HG03045 (cell line): ENCODE results near the gene QSOX1.
"Not testable (repeated sequence)": the region's sequence is repeated elsewhere in the genome, so short reads cannot be mapped to it uniquely, and the experiment has no call there.

Experiments used
- ATAC-seq: cut with Tn5 transposase; IDR thresholded peaks from one replicate; pipeline ENCODE4 v1.9.1; 2021; ENCODE audit warnings: mild to moderate bottlenecking, moderate library complexity; ENCODE audit not compliant: unreplicated experiment

Gene QSOX1

DNA sequence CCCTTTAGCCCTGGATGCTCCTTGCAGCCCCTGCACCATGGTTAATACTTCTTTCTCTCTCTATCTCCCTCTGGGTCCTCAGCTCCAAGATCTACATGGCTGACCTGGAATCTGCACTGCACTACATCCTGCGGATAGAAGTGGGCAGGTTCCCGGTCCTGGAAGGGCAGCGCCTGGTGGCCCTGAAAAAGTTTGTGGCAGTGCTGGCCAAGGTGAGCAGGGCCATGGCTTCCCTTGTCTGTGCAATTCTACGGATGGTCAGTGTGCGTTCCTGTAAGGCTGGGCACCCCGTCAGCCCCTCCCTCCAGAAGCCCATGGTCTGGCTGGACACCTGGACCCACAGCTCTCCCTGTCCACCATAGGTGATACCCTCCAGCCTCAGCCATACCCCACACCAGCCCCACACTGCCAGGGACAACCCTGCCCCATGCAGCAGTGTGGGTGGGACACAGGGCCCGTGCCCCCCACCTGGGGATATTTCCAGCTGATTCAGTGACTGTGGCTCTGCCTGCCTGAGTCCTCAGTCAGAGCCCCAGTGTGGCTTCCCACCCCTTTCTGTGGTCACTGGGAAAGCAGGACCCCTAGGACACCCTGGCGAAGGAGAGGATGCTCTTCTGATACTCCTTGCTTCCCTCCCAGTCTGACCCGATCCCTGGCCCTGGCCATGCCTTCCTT, 31.4 kb downstream of the QSOX1 start:
- ATAC-seq, result no peak

DNA sequence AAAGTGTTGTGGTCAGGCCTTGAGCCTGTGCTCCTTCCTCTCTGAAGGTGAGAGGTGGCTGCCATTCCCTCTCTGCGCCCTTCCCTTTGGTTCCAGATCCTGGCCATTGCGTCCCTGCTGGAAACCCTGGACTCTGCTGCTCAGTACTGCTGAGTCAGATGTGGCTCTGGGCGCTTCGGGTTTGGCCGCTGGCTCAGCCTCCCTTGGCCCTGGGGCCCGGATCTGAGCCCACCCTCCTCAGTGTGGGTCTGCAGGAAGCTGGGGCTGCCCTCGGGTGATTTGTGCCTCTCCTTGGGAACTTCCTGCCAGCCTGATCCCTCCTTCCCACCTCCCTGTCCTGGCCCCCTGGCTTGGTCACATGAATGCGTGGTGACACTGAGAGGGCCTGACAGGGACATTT, 32.2 kb downstream of the QSOX1 start:
- no peak for ATAC-seq

DNA sequence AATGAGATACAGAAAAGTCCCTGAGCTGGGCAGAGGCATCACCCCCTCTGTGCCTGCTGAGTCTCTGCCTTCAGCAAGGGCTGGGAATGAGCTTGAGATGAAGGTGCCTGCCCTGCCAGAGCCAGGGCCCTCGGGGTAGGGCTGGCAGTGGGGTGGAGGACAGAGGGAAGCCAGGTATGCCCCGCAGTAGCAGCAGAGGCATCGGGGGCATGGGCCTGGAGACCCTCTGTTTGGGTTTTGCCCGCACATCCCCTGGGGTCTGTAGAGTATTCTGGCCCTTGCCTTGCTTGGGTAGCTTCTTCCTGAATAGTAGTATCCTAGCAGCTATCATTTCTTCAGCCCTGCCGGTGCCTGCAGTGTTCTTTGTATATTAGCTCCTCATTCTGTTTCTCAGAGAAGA, 33.0 kb downstream of the QSOX1 start:
- no peak for ATAC-seq

DNA sequence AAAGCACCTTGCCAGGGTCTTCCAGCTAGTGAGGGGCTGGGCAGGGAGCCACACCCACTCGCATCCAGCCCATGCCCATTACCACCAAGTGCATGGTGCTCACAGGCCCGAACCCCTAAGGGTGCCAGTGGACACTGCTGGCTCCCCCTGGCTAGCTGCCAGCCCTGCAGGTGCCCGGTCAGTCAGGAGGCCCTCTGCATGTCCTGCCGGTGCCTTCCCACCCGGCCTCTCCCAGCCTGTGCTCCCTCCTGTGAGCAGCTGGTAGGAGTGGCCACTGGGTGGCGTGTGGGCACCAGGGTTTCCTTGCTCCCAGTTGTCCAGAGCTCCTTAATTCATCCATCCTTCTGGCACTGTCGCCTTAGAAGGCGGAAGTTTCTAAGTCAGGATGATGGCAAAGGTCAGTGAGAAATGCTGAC, 33.4 kb downstream of the QSOX1 start:
- ATAC-seq, result no peak

DNA sequence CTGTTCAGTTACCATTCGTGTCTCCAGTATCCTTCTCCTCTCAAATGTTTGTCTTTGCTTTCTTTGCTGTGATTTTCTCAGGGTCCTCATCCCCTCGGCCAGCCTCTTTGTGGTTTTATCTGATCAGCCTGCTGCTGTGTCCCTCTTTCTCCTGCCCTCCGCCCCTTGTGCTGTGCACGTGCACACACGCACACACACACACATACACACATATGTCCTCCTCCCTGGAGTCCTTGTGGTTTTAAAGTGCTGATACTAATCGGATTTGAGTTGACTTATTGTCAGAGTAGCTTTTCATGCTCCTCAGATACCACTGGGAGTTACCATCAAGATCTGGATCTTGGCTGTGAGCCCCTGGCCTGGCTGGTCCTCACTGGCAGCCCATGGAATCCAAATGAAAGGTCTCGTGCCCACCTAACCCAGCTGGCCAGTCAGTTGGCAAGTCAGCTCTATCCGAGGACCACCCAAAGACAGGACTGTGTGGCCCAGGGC, 34.1 kb downstream of the QSOX1 start:
- ATAC-seq, result no peak

DNA sequence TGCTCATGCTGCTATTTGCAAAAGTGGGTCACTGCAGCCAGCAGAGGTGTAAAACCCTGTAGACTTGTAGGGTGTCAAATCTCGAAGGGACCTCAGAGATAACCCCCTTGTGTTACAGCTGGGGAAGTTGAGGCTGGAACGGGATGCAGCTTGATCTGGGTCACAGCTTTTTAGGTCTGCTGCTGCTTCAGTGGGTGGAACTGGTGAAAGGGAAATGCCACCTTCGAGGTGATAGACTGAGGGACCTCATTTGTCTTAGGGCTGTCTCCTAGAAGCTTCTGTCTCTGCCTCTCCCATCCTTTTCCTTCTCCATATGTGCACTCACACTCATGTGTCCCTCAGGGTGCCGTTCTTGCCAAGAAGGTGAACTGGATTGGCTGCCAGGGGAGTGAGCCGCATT, 35.4 kb downstream of the QSOX1 start:
- ATAC-seq, result no peak

DNA sequence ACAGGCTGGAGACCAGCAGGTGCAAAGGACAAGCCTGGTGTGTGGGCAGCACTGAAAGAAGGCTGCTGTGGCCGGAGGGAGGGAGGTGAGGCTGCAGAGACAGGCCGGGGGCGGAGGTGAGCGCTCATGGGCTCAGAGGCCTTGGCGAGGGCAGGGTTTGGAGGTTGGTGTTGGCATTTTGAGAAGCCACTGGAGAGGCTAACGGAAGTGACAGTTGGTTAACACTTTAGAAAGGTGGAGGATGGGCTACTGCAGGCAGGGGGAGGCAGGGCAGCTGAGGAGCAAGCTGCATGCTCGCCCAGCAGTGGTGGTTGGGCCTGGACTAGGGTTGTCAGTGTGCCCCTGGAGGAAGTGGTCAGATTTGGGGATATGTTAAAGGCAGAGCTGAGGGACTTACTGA, 37.5 kb downstream of the QSOX1 start:
- ATAC-seq, result no peak

DNA sequence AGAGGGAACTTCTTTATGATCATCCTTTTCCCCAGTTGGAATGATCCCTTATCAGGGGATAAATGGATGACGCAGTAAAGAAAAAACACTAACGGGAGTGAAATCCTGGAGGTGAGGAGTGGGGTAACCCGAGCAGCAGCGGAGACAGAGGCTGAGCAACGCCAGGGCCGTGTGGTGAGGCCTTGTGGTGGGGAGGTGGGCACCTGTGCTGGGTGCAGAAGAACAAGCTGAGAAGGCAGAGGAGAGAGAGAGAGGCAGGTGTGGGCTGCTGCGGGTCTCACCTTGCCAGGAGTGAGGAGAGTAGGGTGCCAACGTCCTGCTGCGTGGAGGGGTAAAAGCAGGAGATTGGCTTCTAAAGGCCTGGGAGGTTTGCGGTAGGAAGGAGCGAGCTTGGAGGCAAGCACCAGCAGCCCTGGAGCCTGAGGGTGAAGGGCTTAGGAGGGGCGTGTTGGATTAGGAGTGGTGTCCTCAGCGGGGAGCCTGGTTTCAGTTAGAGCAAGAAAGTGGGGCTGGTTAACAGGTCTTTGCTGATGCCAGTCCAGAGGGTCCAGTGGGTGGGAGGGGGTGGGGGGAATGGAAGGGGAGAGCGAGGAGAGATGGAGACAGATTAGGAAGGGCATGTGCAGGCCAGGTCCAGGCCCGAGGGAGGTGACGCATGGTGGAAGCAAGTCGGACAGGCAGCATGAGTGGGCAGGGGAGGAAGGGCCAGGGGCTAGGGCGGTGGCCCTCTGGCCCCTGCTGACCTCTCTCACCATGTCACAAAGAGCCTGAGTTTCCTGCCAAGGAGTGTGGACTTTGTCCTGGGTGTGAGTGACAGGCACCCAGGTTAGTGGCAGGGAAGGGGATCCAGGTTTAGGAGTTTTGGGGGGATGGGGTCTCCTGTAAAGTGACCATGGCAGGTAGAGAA, 38.7 kb downstream of the QSOX1 start:
- no peak for ATAC-seq

DNA sequence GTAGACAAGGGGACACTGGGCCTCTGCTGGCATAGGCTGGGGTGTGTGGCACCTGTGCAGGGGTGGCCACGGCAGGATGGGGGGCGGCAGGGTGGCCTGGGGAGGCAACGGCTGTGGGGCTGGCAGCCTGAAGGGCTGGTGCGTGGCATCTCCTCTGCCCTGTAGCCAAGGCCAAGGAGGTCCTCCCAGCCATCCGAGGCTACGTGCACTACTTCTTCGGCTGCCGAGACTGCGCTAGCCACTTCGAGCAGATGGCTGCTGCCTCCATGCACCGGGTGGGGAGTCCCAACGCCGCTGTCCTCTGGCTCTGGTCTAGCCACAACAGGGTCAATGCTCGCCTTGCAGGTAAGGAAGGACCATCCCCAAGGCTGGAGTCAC, 39.4 kb downstream of the QSOX1 start:
- no peak for ATAC-seq

DNA sequence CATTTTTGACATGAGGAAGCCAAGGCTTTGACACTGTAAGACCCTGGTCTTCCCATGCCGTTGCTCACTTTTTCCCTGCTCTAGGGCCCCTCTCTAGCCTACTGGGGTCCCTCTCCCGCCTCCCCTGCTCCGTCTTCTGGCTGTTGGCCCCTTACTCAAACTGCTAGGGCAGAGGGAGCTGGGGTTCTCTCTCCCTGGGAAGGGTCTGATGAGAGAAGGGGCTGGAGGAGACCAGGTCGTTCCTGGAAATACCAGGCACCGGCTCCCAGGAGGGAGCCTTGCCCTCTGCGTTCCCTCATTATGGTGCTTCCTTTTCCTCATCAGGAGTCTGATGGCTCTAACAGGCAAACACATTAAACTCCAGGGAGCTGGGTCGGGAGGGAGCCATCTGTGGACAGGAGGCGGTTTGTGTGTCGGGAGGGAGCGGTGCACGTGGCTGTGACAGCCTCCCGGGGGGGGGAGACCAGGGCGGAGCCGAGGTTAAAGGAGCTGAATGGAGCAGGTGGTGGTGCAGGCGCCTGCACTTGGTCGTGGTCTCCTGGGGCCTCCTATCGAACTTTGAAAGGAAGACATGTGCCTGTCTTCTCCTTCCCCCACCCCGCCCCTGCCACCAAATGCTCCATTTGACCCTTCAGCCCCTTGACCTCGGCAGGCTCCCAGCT, 40.0 kb downstream of the QSOX1 start:
- ATAC-seq, result no peak

DNA sequence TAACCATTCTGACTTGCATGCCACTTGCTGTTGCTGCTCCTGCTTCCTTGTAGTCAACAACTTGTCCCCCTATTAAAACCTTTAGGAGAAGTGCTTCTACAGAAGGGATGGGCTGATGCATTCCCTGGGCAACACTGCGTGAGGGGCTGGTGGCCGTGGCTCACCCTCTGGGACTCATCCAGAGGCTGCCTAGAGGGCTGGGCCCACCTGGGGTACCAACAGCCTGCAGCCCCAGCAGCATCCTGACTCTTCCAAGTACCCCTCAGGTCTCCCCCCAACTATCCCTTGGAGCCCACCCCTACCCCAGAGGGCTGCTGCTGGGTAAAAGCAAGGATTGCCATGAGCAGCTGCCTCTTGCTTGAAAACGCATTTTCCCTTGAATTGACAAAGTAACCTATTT, 40.7 kb downstream of the QSOX1 start:
- ATAC-seq, result no peak

DNA sequence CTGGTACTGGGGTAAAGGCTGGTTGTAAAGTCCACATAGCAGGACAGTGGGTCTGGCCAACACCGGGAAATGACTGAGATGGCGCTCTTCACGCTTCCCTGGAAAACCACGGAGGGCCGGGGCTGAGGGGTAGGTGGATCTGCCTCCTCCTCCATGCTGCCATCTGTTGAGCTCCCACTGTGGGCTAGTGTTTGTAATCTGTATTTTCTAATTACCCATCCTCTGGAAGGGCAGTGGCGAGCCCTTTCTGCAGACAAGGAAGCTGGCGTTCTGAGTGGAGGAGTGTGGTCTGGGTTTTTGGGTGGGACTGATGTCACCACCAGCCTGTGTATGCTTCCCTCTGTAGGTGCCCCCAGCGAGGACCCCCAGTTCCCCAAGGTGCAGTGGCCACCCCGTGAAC, 41.2 kb downstream of the QSOX1 start:
- no peak for ATAC-seq

DNA sequence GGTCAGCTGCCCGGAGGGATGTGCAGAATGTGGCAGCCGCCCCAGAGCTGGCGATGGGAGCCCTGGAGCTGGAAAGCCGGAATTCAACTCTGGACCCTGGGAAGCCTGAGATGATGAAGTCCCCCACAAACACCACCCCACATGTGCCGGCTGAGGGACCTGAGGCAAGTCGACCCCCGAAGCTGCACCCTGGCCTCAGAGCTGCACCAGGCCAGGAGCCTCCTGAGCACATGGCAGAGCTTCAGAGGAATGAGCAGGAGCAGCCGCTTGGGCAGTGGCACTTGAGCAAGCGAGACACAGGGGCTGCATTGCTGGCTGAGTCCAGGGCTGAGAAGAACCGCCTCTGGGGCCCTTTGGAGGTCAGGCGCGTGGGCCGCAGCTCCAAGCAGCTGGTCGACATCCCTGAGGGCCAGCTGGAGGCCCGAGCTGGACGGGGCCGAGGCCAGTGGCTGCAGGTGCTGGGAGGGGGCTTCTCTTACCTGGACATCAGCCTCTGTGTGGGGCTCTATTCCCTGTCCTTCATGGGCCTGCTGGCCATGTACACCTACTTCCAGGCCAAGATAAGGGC, 41.9 kb downstream of the QSOX1 start:
- ATAC-seq, result no peak

DNA sequence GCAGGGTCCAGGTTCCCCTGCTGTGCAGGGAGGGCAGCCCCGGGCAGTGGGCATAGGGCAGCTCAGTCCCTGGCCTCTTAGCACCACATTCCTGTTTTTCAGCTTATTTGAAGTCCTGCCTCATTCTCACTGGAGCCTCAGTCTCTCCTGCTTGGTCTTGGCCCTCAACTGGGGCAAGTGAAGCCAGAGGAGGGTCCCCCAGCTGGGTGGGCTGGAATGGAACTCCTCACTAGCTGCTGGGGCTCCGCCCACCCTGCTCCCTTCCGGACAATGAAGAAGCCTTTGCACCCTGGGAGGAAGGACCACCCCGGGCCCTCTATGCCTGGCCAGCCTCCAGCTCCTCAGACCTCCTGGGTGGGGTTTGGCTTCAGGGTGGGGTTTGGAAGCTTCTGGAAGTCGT, 42.6 kb downstream of the QSOX1 start:
- no peak for ATAC-seq

DNA sequence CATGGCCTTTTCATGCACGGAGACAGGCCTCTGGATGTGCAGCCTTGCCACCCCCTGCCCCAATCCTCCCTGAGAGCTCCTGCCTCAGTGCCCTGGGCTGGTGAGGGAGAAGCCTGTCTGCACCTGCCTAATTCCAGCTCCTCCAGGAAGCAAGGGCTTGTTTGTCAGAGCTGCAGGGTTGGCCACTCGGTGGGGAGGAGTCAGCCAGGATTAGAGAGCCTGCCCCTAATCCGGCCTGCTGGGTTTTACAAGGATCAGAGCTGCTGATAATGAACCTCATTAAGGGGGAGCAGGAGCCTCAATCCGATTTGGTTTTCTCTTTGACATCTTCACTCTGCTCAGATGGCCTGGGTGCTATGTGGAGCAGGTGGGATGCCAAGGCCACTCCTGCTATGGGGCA, 43.5 kb downstream of the QSOX1 start:
- no peak for ATAC-seq

DNA sequence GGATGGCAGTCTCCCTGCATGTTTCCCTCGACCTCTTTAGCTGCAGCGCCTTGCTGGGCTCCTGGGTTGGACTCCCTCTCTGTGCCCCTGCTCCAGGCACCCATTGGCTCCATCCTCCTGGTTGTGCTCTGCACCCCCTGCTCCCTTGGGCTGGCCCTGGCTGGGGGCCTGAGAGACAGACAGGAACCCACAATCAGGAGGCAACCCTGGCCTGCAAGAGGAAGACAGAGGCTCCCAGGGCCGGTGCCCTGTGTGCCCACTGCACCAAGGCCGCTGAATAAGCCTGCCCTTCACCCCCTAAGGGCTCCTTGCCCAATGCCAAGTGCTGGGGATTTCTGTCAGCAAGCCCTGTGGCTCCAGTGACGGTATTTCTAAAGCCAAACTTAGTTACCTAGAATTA, 43.9 kb downstream of the QSOX1 start:
- ATAC-seq, result no peak

DNA sequence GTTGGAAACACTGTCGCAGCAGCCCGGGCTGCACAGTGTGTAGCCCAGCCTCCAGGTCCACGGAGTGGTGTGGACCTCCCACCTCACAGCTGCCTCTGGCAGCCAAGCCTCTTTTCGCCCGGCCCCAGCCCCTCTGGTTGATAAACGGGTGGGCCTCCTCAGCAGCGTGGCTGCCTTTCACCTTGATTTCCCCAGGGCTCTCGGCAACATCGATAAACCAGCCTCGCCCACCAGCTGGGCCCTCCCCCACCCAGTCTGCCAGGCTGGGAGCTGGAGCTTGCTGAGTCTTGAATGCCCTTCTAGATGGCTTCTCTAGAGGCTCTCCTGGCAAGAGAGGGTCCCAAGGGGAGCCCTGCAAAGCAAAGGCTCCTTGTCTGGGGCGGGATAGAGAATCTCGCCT, 44.3 kb downstream of the QSOX1 start:
- no peak for ATAC-seq

DNA sequence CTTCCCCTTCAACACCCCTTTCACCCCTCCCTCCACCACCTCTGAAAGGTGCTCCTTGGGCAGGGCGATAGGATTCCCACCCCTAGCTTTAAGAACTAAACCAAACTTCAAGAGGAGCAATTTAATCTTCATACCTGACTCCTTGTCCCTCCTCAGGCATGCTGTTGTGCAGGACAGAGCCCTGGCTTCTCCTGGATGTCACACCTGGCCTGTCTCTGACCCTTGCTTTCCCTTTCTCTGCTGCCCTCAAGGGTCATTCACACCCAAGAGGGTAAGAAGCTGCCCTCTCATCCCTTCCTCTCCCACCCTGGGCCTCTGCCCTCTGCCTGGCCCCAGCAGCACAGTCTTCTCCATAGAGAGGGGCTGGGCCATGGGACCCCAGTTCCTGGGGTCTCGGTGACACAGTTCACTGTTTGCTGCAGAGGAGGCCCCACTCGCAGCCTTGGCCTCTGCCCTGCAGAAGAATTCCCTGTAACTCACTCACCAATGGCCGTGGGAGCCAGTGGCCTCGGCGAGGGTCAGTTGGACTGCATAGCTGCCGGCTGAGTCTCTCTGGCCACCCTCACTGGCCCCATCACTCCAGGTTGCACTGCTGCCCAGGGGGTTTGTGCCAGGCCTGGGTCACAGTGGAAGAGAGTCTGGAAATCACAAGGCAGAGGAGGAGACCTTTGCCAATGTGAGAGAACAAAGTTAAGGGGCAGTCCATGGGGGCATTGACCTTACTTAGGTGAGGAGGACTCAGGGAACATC, 47.0 kb downstream of the QSOX1 start:
- ATAC-seq, result no peak

DNA sequence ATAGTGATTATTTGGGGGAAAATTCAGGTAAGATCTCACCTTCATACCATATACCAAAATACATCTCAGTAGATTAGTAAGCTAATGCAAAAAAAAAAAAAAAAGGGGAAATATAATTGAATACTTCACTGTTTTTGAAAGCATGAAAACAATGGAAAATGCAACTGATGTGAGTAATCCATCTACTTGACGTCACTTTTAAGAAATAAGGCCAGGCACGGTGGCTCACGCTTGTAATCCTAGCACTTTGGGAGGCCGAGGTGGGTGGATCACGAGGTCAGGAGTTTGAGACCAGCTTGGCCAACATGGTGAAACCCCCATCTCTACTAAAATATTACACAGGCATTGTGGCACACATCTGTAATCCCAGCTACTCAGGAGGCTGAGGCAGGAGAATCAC, 47.9 kb downstream of the QSOX1 start:
- ATAC-seq, result not testable (repeated sequence)

DNA sequence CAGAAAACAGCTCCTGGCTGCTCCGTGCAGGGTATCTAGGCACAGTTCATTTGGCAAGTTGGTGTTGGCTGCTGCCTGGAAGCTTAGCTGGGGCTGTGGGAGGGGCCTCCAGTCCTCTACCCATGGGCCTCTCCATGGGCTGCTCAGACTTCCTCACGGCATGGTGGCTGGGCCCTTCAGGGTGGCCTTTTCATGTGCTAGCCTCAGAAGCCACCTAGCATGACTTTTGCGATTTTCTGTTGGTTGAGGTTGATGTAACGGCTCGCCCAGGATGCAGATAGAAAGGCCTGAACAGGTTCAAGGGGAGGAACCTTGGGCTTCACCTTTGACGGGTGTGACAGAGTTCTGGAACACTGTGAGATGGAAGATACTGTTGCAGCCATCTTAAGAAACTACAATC, 49.6 kb downstream of the QSOX1 start:
- ATAC-seq, result no peak

DNA sequence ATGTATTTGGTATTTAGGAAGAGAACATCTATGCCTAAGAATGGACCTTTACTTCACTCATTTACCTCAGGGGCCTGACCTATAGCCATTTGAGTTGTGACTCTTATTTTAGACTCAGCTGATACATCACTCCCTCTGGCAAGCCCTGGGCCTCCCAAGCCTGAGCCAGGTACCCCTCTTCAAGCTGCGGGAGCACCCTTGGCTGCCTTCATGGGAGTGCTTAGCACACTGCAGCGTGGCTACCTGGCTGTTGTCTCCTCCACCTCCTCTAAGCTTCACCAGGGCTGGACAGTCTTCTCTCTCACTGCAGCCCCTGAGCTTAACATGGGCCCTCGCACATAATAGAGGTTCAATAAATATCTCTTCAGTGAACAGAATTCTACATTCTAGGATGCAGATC, 51.9 kb downstream of the QSOX1 start:
- no peak for ATAC-seq
